ENCODE data around the gene SLC2A6.

The SLC2A6 gene

DNA sequence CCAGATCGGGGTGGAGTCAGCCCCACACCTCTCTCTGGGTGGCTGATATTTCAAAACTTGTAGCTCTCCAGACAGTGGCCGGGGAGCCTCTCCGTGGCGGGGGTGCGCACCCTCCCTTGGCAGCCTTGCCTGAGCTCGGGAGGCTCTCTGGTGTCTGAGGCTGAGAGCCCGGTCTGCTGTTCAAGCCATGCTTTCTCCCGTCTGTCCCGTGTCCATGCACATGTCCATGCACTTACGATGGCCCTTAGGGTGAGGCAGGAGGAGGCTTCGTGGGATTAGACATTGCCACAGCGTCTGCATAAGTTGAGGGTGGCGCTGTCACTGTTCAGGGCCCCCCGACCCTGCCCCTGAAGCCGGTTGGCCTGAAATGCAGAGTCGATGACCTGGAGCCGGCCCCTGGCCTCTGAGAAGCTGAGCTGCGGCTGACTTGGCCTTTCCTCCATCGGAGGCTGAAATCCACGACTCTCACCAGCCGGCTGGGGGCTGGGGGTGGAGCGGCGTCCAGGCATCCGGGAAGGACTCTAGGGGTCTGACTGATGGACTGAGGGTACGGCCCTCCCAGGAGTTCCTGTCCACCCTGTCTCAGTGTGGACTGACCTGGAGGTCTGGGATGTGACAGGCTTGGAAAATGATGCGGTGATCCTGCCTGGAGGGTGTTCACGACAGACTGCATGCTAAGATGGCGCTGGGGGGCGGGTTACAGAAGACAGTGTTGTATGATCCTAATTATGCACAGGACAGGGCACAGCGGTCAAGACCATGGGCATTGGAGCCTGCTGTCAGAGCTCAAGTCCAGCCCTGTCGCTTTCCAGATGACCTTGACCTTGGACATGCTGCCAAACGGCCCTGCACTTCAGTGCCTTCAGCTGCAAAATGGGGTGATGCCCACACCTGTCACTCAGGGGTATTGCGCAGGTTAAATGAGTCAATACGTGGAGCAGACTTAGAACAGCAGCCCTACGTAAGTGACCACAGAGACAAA lies 18.3 kb upstream of the SLC2A6 start:
- DNase-seq (ENCODE audit: low read depth in 2 of 2), result no peak

DNA sequence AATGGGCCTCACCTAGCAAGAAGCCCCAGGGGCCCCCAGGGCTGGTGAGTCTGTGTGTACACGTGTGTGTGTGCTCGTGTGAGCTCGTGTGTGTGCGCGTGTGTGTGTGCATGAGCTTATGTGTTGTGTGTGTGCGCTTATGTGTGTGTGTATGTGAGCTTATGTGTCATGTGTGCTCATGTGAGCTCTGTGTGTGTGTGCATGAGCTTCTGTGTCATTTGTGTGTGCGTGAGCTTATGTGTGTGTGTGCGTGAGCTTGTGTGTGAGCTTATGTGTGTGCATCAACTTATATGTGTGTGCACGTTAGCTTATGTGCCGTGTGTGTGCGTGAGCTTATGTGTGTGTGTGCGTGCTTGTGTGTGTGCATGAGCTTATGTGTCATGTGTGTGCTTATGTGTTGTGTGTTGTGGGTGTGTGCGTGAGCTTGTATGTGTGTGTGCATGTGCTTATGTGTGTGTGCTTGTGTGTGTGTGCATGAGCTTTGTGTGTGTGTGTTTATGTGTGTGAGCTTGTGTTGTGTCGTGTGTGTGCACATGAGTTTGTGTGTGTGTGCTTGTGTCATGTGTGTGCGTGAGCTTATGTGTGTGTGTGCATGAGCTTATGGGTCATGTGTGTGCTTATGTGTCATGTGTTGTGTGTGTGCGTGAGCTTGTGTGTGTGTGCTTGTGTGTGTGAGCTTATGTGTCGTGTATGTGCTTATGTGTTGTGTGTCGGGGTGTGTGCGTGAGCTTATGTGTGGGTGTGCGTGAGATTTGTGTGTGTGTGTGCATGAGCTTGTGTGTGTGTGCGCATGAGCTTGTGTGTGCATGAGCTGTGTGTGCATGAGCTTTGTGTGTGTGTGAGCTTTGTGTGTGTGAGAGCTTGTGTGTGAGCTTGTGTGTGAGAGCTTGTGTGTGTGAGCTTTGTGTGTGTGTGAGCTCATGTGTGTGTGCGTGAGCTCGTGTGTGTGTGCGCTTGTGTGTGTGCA lies 16.7 kb upstream of the SLC2A6 start:
- DNase-seq (ENCODE audit: low read depth in 2 of 2), result no peak

- no peak for DNase-seq (ENCODE audit: low read depth in 2 of 2)
These were observed 15.9 kb upstream of the SLC2A6 start for GRCh38 chr9:133494636-133495326.

- no peak for DNase-seq (ENCODE audit: low read depth in 2 of 2)
These were observed 15.1 kb upstream of the SLC2A6 start for GRCh38 chr9:133493845-133494540.

- DNase-seq (ENCODE audit: low read depth in 2 of 2), result no peak
These were observed 14.5 kb upstream of the SLC2A6 start for GRCh38 chr9:133493428-133493827.

DNA sequence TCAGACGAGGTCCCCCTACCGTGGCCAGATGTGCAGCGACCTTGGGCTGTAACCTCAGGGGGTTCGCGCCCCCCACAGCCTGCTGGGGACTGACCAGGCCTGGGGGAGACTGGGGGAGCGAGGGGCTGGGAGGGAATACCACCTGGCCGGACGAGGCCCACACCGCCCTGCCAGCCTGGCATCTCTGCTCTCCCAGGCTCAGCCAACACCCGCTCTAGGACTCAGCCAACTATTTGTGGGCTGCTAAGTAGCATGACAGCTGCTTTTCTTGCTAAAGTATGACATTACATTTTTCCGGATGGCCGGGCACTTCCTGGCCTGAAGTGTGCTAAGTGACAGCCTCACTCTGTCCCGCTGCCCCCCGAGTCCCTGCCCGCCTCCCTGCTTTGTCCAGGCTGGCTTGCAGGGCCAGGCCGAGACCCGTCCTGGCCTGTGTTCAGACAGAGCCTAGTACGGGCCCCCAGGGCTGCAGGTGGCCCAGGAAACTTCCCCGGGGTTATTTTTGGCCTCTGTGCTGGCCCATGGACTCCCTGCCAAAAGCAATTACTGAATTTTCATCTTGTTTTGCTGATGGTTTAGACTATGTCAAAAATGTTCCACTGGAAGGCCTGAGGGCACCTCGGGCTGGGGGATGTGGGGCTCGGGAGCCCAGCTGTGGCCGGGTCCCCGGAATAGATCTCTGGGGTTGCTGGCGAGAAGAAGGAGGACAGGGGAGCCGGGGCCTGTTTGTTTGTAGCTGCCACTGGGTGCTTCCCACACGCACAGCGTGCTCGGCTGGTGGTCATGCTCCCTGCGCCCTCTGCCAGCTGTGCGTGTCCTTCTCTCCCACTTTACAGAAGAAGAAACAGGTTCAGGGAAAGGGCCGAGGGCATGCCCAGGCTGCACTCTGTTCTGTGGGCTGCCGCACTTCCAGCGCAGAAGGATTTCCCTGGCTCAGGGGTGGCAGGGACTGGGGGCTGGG lies 13.4 kb upstream of the SLC2A6 start:
- no peak for DNase-seq (ENCODE audit: low read depth in 2 of 2)

- DNase-seq (ENCODE audit: low read depth in 2 of 2), result no peak
These were observed 12.7 kb upstream of the SLC2A6 start for GRCh38 chr9:133491656-133491925.

GRCh38 chr9:133490865-133491655 lies 12.2 kb upstream of the SLC2A6 start:
- no peak for DNase-seq (ENCODE audit: low read depth in 2 of 2)

DNA sequence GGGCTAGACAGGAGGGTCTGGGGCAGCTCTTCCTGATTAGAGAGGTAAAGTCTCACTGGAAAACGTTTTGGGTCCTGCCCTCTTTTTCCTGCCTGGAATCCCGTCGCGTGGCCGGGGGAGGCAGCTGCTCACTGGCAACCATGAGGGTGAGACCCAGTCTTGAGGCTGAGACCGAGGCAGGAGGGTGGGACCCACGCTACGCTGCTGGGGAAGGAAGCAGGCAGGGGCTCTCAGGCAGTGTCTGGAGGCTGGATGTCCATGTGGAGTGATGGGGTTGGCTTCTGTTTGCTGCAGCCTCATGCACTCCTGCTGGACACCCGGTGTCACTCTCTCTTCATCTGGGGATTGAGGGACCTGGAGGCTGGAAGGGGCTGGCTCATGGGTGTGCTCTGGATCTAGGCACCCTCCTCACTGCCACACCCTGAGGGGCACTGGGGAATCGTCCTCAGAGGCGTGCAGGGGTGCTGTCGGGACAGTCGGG lies 11.3 kb upstream of the SLC2A6 start:
- no peak for DNase-seq (ENCODE audit: low read depth in 2 of 2)

DNA sequence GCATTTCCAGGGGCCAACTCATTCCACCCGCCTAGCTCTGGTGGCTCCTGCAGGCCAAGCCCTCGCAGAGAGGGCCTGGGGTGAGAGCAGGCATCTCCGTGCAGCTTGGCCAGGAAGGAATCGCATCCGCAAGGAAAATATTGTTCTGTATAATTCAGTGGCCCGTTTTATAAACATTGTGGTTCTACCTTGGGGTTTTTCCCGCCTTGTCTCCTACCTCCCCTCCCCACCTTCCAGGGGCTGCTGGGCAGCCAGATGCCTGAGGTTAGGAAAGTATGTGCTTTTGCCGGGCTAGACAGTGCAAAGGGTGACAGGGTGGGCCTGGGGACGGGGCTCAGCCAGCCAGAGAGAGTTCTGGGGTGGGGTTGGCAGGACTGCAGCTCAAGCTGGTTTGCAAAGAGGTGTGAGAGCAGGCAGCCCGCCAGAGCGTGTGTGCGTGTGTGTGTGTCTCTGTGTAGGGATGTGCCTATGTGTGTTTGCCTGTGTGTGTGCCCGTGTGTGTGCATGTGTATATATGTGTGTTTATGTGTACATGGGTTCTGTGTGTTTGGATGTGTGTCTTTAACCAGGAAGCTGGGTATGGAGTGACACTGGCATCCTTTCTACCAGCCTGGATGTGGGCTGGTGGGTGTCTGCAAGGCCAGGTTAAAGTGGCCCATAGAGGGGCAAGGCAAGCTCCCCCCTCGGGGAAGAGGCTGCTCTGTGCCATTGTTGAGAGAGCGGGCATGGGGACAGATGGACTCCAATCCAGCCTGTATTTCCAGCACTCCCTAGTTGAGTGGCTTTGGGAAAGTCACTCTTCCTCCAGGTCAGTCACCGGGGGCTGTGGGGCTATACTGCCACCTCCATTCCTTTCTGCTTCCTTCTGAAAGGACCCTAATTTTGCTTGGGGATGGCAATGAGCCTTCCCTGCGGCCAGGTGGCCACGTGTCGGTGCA lies 10.6 kb upstream of the SLC2A6 start:
- DNase-seq (ENCODE audit: low read depth in 2 of 2), result no peak

GRCh38 chr9:133488686-133489252 lies 9.9 kb upstream of the SLC2A6 start:
- no peak for DNase-seq (ENCODE audit: low read depth in 2 of 2)

GRCh38 chr9:133487331-133487725 lies 8.4 kb upstream of the SLC2A6 start:
- no peak for DNase-seq (ENCODE audit: low read depth in 2 of 2)

DNA sequence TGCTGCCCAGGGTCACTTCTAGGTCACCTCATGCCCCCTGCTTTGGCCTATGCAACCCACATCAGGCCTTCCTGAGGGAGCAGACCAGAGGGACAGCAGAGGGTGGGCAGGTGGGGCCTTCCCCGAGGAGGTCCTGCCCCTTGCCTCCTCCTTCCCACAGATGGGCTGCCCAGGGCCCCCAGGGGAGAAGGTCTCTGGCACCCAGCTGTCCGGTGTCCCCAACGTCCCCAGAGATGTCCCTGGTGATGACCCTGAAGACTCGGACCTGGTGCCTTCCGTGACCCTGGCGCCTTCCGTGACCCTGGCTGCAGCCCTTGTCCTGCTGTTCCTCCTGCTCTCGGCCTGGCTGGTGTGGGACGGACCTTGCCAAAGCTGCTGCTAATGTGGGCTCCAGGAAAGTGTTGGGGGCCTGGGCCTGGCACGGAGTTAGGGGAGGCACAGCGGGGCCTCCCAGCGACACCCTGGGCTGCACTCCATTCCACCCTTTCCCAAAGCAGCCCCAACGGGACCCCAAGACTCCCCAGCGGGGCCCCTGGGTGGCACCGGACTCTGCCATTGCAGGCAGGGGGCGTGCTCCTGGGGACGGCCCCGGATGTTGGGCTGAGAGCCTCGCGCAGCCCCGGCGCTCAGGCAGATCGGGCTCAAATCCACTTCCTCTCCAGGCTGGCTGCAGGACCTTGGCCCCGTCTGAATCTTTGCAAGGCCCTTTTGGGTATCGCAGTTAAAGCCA lies 6.8 kb upstream of the SLC2A6 start:
- DNase-seq (ENCODE audit: low read depth in 2 of 2), result no peak

- DNase-seq (ENCODE audit: low read depth in 2 of 2), result no peak
These were observed 6.0 kb upstream of the SLC2A6 start for GRCh38 chr9:133484671-133485437.

- no peak for DNase-seq (ENCODE audit: low read depth in 2 of 2)
These were observed 4.7 kb upstream of the SLC2A6 start for GRCh38 chr9:133483611-133484010.
